Ishikawa (cell line): ENCODE measurements around the gene GFM1.

Experiments used
- CEBPB ChIP-seq: IDR thresholded peaks from 2 replicates; pipeline ENCODE4 v1.6.1; 2012
- CREB1 ChIP-seq: IDR thresholded peaks from 2 replicates; pipeline ENCODE4 v1.6.1; 2012; ENCODE audit warnings: low read depth
- EGR1 ChIP-seq: IDR thresholded peaks from 2 replicates; pipeline ENCODE4 v1.6.1; 2012
- EP300 ChIP-seq: IDR thresholded peaks from 2 replicates; pipeline ENCODE4 v1.6.1; 2012; ENCODE audit warnings: borderline replicate concordance
- FOXM1 ChIP-seq: IDR thresholded peaks from 2 replicates; pipeline ENCODE4 v1.6.1; 2012; ENCODE audit warnings: low read depth, borderline replicate concordance
- MAX ChIP-seq: IDR thresholded peaks from 2 replicates; pipeline ENCODE4 v1.6.1; 2012
- NFIC ChIP-seq: IDR thresholded peaks from 2 replicates; pipeline ENCODE4 v1.6.1; 2012
- RAD21 ChIP-seq: IDR thresholded peaks from 2 replicates; pipeline ENCODE4 v1.6.1; 2012; ENCODE audit warnings: low read depth
- REST ChIP-seq: IDR thresholded peaks from 2 replicates; pipeline ENCODE4 v1.6.1; 2012; ENCODE audit warnings: low read depth, mild to moderate bottlenecking
- TAF1 ChIP-seq: IDR thresholded peaks from 2 replicates; pipeline ENCODE4 v1.6.1; 2012; ENCODE audit warnings: low read depth, mild to moderate bottlenecking
- TCF12 ChIP-seq: IDR thresholded peaks from 2 replicates; pipeline ENCODE4 v1.6.1; 2012; ENCODE audit warnings: low read depth
- TEAD4 ChIP-seq: IDR thresholded peaks from 2 replicates; pipeline ENCODE4 v1.6.1; 2012
- USF1 ChIP-seq: IDR thresholded peaks from 2 replicates; pipeline ENCODE4 v1.6.1; 2012
- YY1 ChIP-seq: IDR thresholded peaks from 2 replicates; pipeline ENCODE4 v1.6.1; 2012; ENCODE audit warnings: low read depth
- ZBTB7A ChIP-seq: IDR thresholded peaks from 2 replicates; pipeline ENCODE4 v1.6.1; 2012; ENCODE audit warnings: low read depth

The GFM1 gene

GRCh38 chr3:158722108-158722507 lies 77.8 kb downstream of the GFM1 start:
- TF ChIP-seq TCF12 (no peak), CREB1 (no peak), TEAD4 (no peak), USF1 (no peak), FOXM1 (no peak), EP300 (no peak), ZBTB7A (no peak), EGR1 (no peak), MAX (no peak), NFIC (no peak), CEBPB (no peak), TAF1 (no peak), REST (no peak), YY1 (no peak), RAD21 (no peak)

- TF ChIP-seq MAX (no peak), EGR1 (no peak), REST (no peak), CREB1 (no peak), ZBTB7A (no peak), TAF1 (no peak), TEAD4 (no peak), NFIC (no peak), FOXM1 (no peak), YY1 (no peak), TCF12 (no peak), CEBPB (no peak), EP300 (no peak), USF1 (no peak), RAD21 (no peak)
These were observed 79.7 kb downstream of the GFM1 start for GRCh38 chr3:158723991-158724390.

GRCh38 chr3:158725348-158726011 lies 81.2 kb downstream of the GFM1 start:
- TF ChIP-seq CEBPB (no peak), ZBTB7A (no peak), REST (no peak), TEAD4 (no peak), RAD21 (no peak), MAX (no peak), CREB1 (no peak), USF1 (no peak), TCF12 (no peak), EP300 (no peak), EGR1 (no peak), FOXM1 (no peak), NFIC (no peak), YY1 (no peak)
